Lung (tissue), 12 donors: ENCODE results near the gene SLC25A26. TPM values are rescaled to one million over a fixed set of nuclear protein-coding genes. Genes with fewer than 3 reads are reported as not detected.
"Not testable (repeated sequence)": the region's sequence is repeated elsewhere in the genome, so short reads cannot be mapped to it uniquely, and the experiment has no call there.

Source experiments
- ATAC-seq: fragments of 200-7000 bp; cut with Tn5 transposase; one replicate; pipeline ENCODE4 v1.9.1; 2020; ENCODE audit warnings: moderate number of reproducible peaks; ENCODE audit not compliant: insufficient read depth, low FRiP score
- DNase-seq, 3 donors: peaks; one replicate each; pipeline ENCODE4 v3.0.0-alpha.2; 2013 to 2017
- H3K27ac ChIP-seq, 2 donors: one replicate each; pipeline ENCODE4 v1.5.1; 2013; ENCODE audit warnings: mild to moderate bottlenecking in 2 of 2, moderate library complexity in 2 of 2, control low read depth in 1 of 2, inconsistent platforms in 1 of 2, low read depth in 1 of 2, low read length in 1 of 2
- H3K27me3 ChIP-seq, 3 donors: one replicate each; pipeline ENCODE4 v1.5.1; 2013; ENCODE audit warnings: low read length in 2 of 3; ENCODE audit not compliant: control insufficient read depth in 3 of 3, insufficient read depth in 3 of 3
- H3K36me3 ChIP-seq, 4 donors: one replicate each; pipeline ENCODE4 v1.5.1; 2013; ENCODE audit warnings: low read length in 4 of 4, mild to moderate bottlenecking in 1 of 4, moderate library complexity in 1 of 4; ENCODE audit not compliant: control insufficient read depth in 4 of 4, insufficient read depth in 4 of 4
- H3K4me1 ChIP-seq, 5 donors: one replicate each; pipeline ENCODE4 v1.5.1; 2013; ENCODE audit warnings: low read length in 5 of 5, mild to moderate bottlenecking in 2 of 5, moderate library complexity in 1 of 5; ENCODE audit not compliant: control insufficient read depth in 5 of 5, insufficient read depth in 5 of 5
- H3K4me3 ChIP-seq: one replicate; pipeline ENCODE4 v1.5.1; 2013; ENCODE audit warnings: mild to moderate bottlenecking, control low read depth, moderate library complexity
- H3K9ac ChIP-seq, 2 donors: one replicate each; pipeline ENCODE4 v1.5.1; 2013; ENCODE audit warnings: low read length in 2 of 2, control low read depth in 1 of 2; ENCODE audit not compliant: insufficient read depth in 1 of 2
- H3K9me3 ChIP-seq, 4 donors: one replicate each; pipeline ENCODE4 v1.5.1; 2013; ENCODE audit warnings: low read length in 3 of 4, mild to moderate bottlenecking in 1 of 4, moderate library complexity in 1 of 4; ENCODE audit not compliant: control insufficient read depth in 4 of 4, insufficient read depth in 3 of 4
- CTCF ChIP-seq: IDR thresholded peaks from 2 replicates; pipeline ENCODE4 v1.5.1; 2012; ENCODE audit warnings: mild to moderate bottlenecking; ENCODE audit errors: control extremely low read depth, extremely low read depth
- WGBS, 2 donors: extraction: QIAGEN DNeasy Blood & Tissue Kit; methylation state at CpG; one replicate each; pipeline ENCODE4 v1.1.7; 2013; 5-methylcytosine and 5-hydroxymethylcytosine counted together
- polyA plus RNA-seq, 2 donors: library from polyadenylated mRNA; stranded (reverse); fragments of 200-250 nt; gene quantifications; one replicate each; pipeline ENCODE4 v1.2.1, GENCODE V29; 2013
- total RNA-seq, 2 donors: library from RNA; depleted of rRNA in 1 of 2; stranded (reverse); fragments of >200 nt in 1 of 2; gene quantifications; one replicate each; pipeline ENCODE4 v1.2.1, GENCODE V29; 2014 to 2021
- donor health status: control.
- donor health status: control.
- donor health status: Bipolar disorder and iron deficiency.
- donor health status: healthy.
- donor health status: DM: yes; HTN: yes; CAD: no.

The SLC25A26 gene
- total and polyA plus RNA-seq, 4 donors = 10.4 to 18.0 (median 14.9) TPM

- WGBS, 2 donors = 72 to 81% methylated on average over 2 of the region's 2 CpGs
- H3K4me1 ChIP-seq = peaks cover 0 to 2% (median 0%) of the 10 kb centered on the region in 5 donors
- no peaks in the 10 kb centered on the region for H3K36me3 ChIP-seq
Measured at GRCh38 chr3:66215106-66215505, 5.7 kb upstream of the SLC25A26 start.

GRCh38 chr3:66220066-66220465 is 735 bp upstream of the SLC25A26 start:
- ATAC-seq (no peak), DNase-seq (peak in 1 of 3 donors; percentile 7)
- 22 to 29% methylated on average over 5 of the region's 5 CpGs for WGBS, 2 donors
- no peak overlapping the region for H3K9ac ChIP-seq
- H3K27me3 ChIP-seq = no peaks in the 10 kb centered on the region
- peaks cover 0 to 10% (median 6%) of the 10 kb centered on the region in 5 donors for H3K4me1 ChIP-seq
- H3K9me3 ChIP-seq = no peaks in the 10 kb centered on the region
- no peak overlapping the region for H3K27ac ChIP-seq
- peaks cover 0 to 3% (median 0%) of the 10 kb centered on the region in 4 donors for H3K36me3 ChIP-seq
- TF ChIP-seq CTCF = no peak
- no peak overlapping the region for H3K4me3 ChIP-seq

More at GRCh38 chr3:66215106-66215505, 5.7 kb upstream of the SLC25A26 start:
- no peak overlapping the region for H3K4me3 ChIP-seq
- no peak overlapping the region for H3K9ac ChIP-seq
- ATAC-seq (no peak), DNase-seq (no peak)
- no peak overlapping the region for H3K27ac ChIP-seq
- H3K9me3 ChIP-seq = peaks cover 0 to 2% (median 0%) of the 10 kb centered on the region in 4 donors
- H3K27me3 ChIP-seq = no peaks in the 10 kb centered on the region
- no peak for TF ChIP-seq CTCF

GRCh38 chr3:66224220-66224619 is 3.4 kb downstream of the SLC25A26 start:
- Histone ChIP-seq H3K4me1 (peaks cover 0 to 26% (median 7%) of the 10 kb centered on the region in 5 donors), H3K27me3 (no peaks in the 10 kb centered on the region), H3K9ac (no peak overlapping the region), H3K27ac (no peak overlapping the region), H3K36me3 (peaks cover 0 to 3% (median 0%) of the 10 kb centered on the region in 4 donors), H3K9me3 (no peaks in the 10 kb centered on the region), H3K4me3 (no peak overlapping the region)
- WGBS, 2 donors = 93% methylated on average over 1 of the region's 1 CpG
- TF ChIP-seq CTCF = no peak
- ATAC-seq (no peak), DNase-seq (no peak)

- ATAC-seq, H3K4me3 ChIP-seq, DNase-seq, H3K27me3 ChIP-seq, H3K9ac ChIP-seq, H3K36me3 ChIP-seq, H3K27ac ChIP-seq, H3K9me3 ChIP-seq: not testable (repeated sequence)
- peaks cover 0 to 22% (median 7%) of the 10 kb centered on the region in 5 donors for H3K4me1 ChIP-seq
- WGBS, 2 donors = 96 to 98% methylated on average over 3 of the region's 3 CpGs
Measured at GRCh38 chr3:66226093-66226492, 5.3 kb downstream of the SLC25A26 start.
